ENCODE results near the gene NFKBIE. TPM values are rescaled to one million over a fixed set of nuclear protein-coding genes. Genes with fewer than 3 reads are reported as not detected.

NFKBIE gene
- polyA plus RNA-seq, 1 donor from 2014 or later = 16.8 TPM

DNA sequence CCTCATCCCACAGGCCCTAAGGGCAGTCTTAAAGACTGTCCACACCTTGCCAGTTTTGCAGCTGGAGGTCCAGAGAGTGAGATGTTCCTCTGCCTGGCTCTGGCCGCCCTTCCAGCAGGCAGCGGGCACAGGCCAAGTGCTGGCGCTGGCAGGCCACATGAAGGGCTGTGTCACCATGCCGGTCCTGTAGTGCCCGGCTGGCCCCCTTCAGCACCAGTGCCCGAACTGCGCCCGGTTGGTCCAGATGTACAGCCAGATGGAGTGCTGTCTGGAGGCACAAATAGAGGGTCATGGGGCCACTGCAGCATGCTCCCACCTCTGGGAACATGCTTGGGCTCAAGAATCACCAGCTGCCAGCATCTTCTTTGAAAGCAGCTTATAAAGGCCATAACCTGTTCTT is 3.8 kb downstream of the NFKBIE start:
- TF ChIP-seq MXI1 (conservative IDR thresholded peaks at IDR 0.05; ENCODE audit: poor library complexity, severe bottlenecking) (no peak), EZH2 (IDR thresholded peaks at IDR 0.05; ENCODE audit: borderline replicate concordance, insufficient read depth, low read length, poor library complexity, severe bottlenecking) (no peak), POLR2AphosphoS5 (IDR thresholded peaks at IDR 0.05) (no peak), EP300 (conservative IDR thresholded peaks at IDR 0.05; ENCODE audit: poor library complexity, severe bottlenecking) (no peak), SMC3 (conservative IDR thresholded peaks at IDR 0.05; ENCODE audit: poor library complexity) (no peak), TAF1 (IDR thresholded peaks at IDR 0.05; ENCODE audit: low read depth) (no peak), RAD21 (conservative IDR thresholded peaks at IDR 0.05) (no peak)
- TF ChIP-seq, protein P1, sequence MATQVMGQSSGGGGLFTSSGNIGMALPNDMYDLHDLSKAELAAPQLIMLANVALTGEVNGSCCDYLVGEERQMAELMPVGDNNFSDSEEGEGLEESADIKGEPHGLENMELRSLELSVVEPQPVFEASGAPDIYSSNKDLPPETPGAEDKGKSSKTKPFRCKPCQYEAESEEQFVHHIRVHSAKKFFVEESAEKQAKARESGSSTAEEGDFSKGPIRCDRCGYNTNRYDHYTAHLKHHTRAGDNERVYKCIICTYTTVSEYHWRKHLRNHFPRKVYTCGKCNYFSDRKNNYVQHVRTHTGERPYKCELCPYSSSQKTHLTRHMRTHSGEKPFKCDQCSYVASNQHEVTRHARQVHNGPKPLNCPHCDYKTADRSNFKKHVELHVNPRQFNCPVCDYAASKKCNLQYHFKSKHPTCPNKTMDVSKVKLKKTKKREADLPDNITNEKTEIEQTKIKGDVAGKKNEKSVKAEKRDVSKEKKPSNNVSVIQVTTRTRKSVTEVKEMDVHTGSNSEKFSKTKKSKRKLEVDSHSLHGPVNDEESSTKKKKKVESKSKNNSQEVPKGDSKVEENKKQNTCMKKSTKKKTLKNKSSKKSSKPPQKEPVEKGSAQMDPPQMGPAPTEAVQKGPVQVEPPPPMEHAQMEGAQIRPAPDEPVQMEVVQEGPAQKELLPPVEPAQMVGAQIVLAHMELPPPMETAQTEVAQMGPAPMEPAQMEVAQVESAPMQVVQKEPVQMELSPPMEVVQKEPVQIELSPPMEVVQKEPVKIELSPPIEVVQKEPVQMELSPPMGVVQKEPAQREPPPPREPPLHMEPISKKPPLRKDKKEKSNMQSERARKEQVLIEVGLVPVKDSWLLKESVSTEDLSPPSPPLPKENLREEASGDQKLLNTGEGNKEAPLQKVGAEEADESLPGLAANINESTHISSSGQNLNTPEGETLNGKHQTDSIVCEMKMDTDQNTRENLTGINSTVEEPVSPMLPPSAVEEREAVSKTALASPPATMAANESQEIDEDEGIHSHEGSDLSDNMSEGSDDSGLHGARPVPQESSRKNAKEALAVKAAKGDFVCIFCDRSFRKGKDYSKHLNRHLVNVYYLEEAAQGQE (IDR thresholded peaks at IDR 0.05; ENCODE audit: borderline replicate concordance) = no peak
- TF ChIP-seq, protein P2, sequence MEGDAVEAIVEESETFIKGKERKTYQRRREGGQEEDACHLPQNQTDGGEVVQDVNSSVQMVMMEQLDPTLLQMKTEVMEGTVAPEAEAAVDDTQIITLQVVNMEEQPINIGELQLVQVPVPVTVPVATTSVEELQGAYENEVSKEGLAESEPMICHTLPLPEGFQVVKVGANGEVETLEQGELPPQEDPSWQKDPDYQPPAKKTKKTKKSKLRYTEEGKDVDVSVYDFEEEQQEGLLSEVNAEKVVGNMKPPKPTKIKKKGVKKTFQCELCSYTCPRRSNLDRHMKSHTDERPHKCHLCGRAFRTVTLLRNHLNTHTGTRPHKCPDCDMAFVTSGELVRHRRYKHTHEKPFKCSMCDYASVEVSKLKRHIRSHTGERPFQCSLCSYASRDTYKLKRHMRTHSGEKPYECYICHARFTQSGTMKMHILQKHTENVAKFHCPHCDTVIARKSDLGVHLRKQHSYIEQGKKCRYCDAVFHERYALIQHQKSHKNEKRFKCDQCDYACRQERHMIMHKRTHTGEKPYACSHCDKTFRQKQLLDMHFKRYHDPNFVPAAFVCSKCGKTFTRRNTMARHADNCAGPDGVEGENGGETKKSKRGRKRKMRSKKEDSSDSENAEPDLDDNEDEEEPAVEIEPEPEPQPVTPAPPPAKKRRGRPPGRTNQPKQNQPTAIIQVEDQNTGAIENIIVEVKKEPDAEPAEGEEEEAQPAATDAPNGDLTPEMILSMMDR (IDR thresholded peaks at IDR 0.05; ENCODE audit: poor library complexity, severe bottlenecking) = no peak
- H3K4me2 ChIP-seq (ENCODE audit: low read length) = no peak overlapping the region
- H2AFZ ChIP-seq (ENCODE audit: low read depth, low read length) = no peak overlapping the region
- no peaks in the 10 kb centered on the region for H3K36me3 ChIP-seq (ENCODE audit: insufficient read depth, low read length)
- no peaks in the 10 kb centered on the region for H3K9me2 ChIP-seq (ENCODE audit: insufficient read depth, low read length)
- peaks cover 4% of the 10 kb centered on the region for H4K20me1 ChIP-seq (ENCODE audit: insufficient read depth)
- H3F3A ChIP-seq (ENCODE audit: insufficient read depth, low read length, poor library complexity, severe bottlenecking) = no peaks in the 10 kb centered on the region
- H3K79me2 ChIP-seq (replicated peaks; ENCODE audit: insufficient read depth, low read length) = peaks cover 19% of the 10 kb centered on the region
- no peaks in the 10 kb centered on the region for H3K9me3 ChIP-seq (ENCODE audit: low read length)
- no peak overlapping the region for H3K9ac ChIP-seq (ENCODE audit: low read length)
- H3K27me3 ChIP-seq (ENCODE audit: insufficient read depth, low read depth, low read length) = no peaks in the 10 kb centered on the region
- H3K4me3 ChIP-seq (ENCODE audit: low read length) = no peak overlapping the region
- no peak overlapping the region for H3K27ac ChIP-seq (ENCODE audit: low read length)

DNA sequence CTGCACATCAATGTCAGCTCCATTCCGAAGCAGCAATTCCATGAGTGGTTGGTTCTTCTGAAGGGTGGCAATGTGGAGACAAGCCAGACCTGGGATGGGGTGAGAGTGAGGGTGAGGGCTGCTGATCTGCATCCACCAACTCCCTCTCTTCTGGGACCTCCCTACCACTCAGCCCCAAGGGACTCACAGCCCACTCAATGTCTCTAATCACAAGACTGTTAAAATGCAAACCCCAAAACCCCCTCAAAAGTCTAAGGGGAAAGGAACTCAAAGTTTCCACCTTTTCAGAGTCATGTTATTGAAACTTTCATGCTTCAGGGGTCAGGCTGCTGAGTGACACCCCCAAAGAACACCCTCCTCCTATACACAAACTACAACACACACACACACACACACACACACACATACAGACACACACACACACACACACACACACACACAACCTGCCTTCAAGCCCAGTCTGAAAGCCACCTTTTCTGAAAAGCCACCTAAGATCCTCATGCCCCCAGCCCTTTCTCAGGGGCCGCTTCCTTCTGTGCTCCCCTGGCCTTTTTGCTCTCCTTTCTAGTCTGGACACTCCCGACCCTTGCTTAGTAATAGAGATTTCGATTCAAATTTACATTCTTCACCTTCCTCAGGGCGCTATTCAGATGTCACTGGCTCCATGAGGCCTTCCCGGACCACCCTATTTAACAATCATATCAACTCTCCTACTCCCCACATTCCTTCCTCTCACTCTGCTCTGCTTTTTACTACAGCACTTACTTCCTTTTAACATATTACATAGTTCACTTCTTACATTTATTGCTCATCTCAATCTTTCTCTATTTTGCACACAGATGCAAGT is 4.7 kb downstream of the NFKBIE start:
- H3F3A ChIP-seq (ENCODE audit: insufficient read depth, low read length, poor library complexity, severe bottlenecking) = no peaks in the 10 kb centered on the region
- H3K9me2 ChIP-seq (ENCODE audit: insufficient read depth, low read length) = no peaks in the 10 kb centered on the region
- peaks cover 4% of the 10 kb centered on the region for H4K20me1 ChIP-seq (ENCODE audit: insufficient read depth)
- H3K27ac ChIP-seq (ENCODE audit: low read length) = no peak overlapping the region
- no peaks in the 10 kb centered on the region for H3K9me3 ChIP-seq (ENCODE audit: low read length)
- TF ChIP-seq TAF1 (IDR thresholded peaks at IDR 0.05; ENCODE audit: low read depth) (no peak), RAD21 (conservative IDR thresholded peaks at IDR 0.05) (no peak), MXI1 (conservative IDR thresholded peaks at IDR 0.05; ENCODE audit: poor library complexity, severe bottlenecking) (no peak), EP300 (conservative IDR thresholded peaks at IDR 0.05; ENCODE audit: poor library complexity, severe bottlenecking) (no peak), SMC3 (conservative IDR thresholded peaks at IDR 0.05; ENCODE audit: poor library complexity) (no peak), POLR2AphosphoS5 (IDR thresholded peaks at IDR 0.05) (no peak)
- TF ChIP-seq, protein P2 (IDR thresholded peaks at IDR 0.05; ENCODE audit: poor library complexity, severe bottlenecking) = no peak
- H3K27me3 ChIP-seq (ENCODE audit: insufficient read depth, low read depth, low read length) = no peaks in the 10 kb centered on the region
- H3K36me3 ChIP-seq (ENCODE audit: insufficient read depth, low read length) = no peaks in the 10 kb centered on the region
- H3K4me3 ChIP-seq (ENCODE audit: low read length) = no peak overlapping the region
- H3K79me2 ChIP-seq (replicated peaks; ENCODE audit: insufficient read depth, low read length) = peaks cover 27% of the 10 kb centered on the region
- H3K4me2 ChIP-seq (ENCODE audit: low read length) = no peak overlapping the region
- no peak overlapping the region for H3K9ac ChIP-seq (ENCODE audit: low read length)
- no peak overlapping the region for H2AFZ ChIP-seq (ENCODE audit: low read depth, low read length)
